Activated T-cell treated with anti-CD3 and anti-CD28 coated beads, Interleukin-2, amount 50 U/mL, for 48 hours (primary cell): Measurements from ENCODE around the gene MAGEB4.
"Not testable (repeated sequence)": the region's sequence is repeated elsewhere in the genome, so short reads cannot be mapped to it uniquely, and the experiment has no call there.

Experiments used
- DNase-seq, 2 experiments: peaks; one replicate each; pipeline ENCODE4 v3.0.0-alpha.2; 2020

The MAGEB4 gene

GRCh38 chrX:30241724-30242415 lies at the start of gene MAGEB4:
TSS of gene MAGEB4 (plus strand) at chrX:30242000. CDS start at chrX:30242136, 136 bp downstream.
- no peak for DNase-seq

- not testable (repeated sequence) for DNase-seq
Measured at GRCh38 chrX:30193910-30194309, 47.9 kb upstream of the MAGEB4 start.

- no peak for DNase-seq
Measured at GRCh38 chrX:30196322-30196721, 45.5 kb upstream of the MAGEB4 start.

GRCh38 chrX:30212172-30212571 lies 29.6 kb upstream of the MAGEB4 start:
- DNase-seq = no peak

- no peak for DNase-seq
Measured at GRCh38 chrX:30215357-30215843, 26.4 kb upstream of the MAGEB4 start, which contains the start of gene MAGEB2. TSS of gene MAGEB2 (plus strand) at chrX:30215563. CDS start at chrX:30218581, 3,018 bp downstream.

GRCh38 chrX:30217465-30217864 lies 24.3 kb upstream of the MAGEB4 start:
- no peak for DNase-seq

- no peak for DNase-seq
Measured at GRCh38 chrX:30219372-30219771, 22.4 kb upstream of the MAGEB4 start.

GRCh38 chrX:30220661-30221060 lies 21.1 kb upstream of the MAGEB4 start:
- no peak for DNase-seq

- no peak for DNase-seq
Measured at GRCh38 chrX:30224536-30224935, 17.3 kb upstream of the MAGEB4 start.

- no peak for DNase-seq
Measured at GRCh38 chrX:30228526-30228925, 13.3 kb upstream of the MAGEB4 start.

GRCh38 chrX:30230395-30230794 lies 11.4 kb upstream of the MAGEB4 start, which contains the start of gene MAGEB3:
TSS of gene MAGEB3 (plus strand) at chrX:30230657. CDS start at chrX:30235925, 5,268 bp downstream.
- no peak for DNase-seq

- DNase-seq = no peak
Measured at GRCh38 chrX:30246769-30247489, 5.1 kb downstream of the MAGEB4 start, which contains the start of gene MAGEB1. TSS of gene MAGEB1 (plus strand) at chrX:30247146. CDS start at chrX:30250494, 3,348 bp downstream.

- no peak for DNase-seq
Measured at GRCh38 chrX:30248854-30249253, 7.1 kb downstream of the MAGEB4 start.

GRCh38 chrX:30253257-30253656 lies 11.5 kb downstream of the MAGEB4 start:
- no peak for DNase-seq

GRCh38 chrX:30259927-30260326 lies 18.1 kb downstream of the MAGEB4 start:
- no peak for DNase-seq

GRCh38 chrX:30261012-30261411 lies 19.2 kb downstream of the MAGEB4 start:
- DNase-seq = no peak

GRCh38 chrX:30262763-30263162 lies 21.0 kb downstream of the MAGEB4 start:
- DNase-seq = no peak

GRCh38 chrX:30270639-30271038 lies 28.8 kb downstream of the MAGEB4 start:
- no peak for DNase-seq

- DNase-seq = no peak
Measured at GRCh38 chrX:30275498-30275897, 33.7 kb downstream of the MAGEB4 start.

- no peak for DNase-seq
Measured at GRCh38 chrX:30278365-30278764, 36.6 kb downstream of the MAGEB4 start.

- no peak for DNase-seq
Measured at GRCh38 chrX:30280428-30280827, 38.6 kb downstream of the MAGEB4 start.

GRCh38 chrX:30282527-30282926 lies 40.7 kb downstream of the MAGEB4 start:
- DNase-seq = no peak

GRCh38 chrX:30283456-30284200 lies 41.8 kb downstream of the MAGEB4 start:
- DNase-seq = no peak
